ENCODE data around the gene VMO1. TPM values are rescaled to one million over a fixed set of nuclear protein-coding genes. Genes with fewer than 3 reads are reported as not detected.

VMO1 gene
- total RNA-seq, 3 donors from 2014 or later, result 0.33 TPM; not detected in 2

DNA sequence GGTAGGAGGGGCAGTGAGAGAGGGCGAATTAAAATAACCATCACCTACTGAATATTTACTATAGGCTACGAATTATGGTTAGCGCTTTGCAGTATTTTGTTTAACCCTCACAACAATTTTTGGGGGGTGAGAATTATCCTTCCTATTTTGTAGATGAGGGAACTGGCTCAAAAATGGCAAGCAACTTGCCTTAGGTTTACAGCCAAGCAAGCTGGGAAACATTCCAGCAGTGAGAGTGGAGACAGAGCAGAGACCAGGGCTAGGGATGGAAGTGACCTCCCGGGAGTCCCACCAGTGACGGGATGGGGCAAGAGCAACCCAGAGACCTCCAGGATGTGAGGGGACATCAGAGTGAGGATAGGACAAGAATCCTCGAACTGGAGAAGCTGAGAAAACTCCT lies 352 bp upstream of the VMO1 start:
- peaks cover 24% of the 10 kb centered on the region for H3K4me1 Mint-ChIP-seq (ENCODE audit: low read depth)
- H3K36me3 Mint-ChIP-seq (ENCODE audit: insufficient read depth), result no peaks in the 10 kb centered on the region
- H3K4me3 Mint-ChIP-seq, result peak overlapping the region; percentile 54
- ATAC-seq (no peak), DNase-seq (no peak)
- H3K9me3 Mint-ChIP-seq, result no peaks in the 10 kb centered on the region
- H3K27me3 Mint-ChIP-seq (ENCODE audit: low read depth), result peaks cover 57% of the 10 kb centered on the region

- Mint-ChIP-seq H3K4me1 (ENCODE audit: low read depth) (peaks cover 17% of the 10 kb centered on the region), H3K27me3 (ENCODE audit: low read depth) (peaks cover 63% of the 10 kb centered on the region), H3K9me3 (no peaks in the 10 kb centered on the region), H3K4me3 (peak overlapping the region; percentile 41), H3K36me3 (ENCODE audit: insufficient read depth) (no peaks in the 10 kb centered on the region)
- DNase-seq, result no peak
- ATAC-seq, result no peak
Measured at GRCh38 chr17:4785311-4786105, 656 bp downstream of the VMO1 start.

- ATAC-seq (no peak), DNase-seq (no peak)
- H3K27me3 Mint-ChIP-seq (ENCODE audit: low read depth), result peaks cover 70% of the 10 kb centered on the region
- H3K9me3 Mint-ChIP-seq, result no peaks in the 10 kb centered on the region
- no peak overlapping the region for H3K4me3 Mint-ChIP-seq
- H3K4me1 Mint-ChIP-seq (ENCODE audit: low read depth), result peaks cover 14% of the 10 kb centered on the region
- no peaks in the 10 kb centered on the region for H3K36me3 Mint-ChIP-seq (ENCODE audit: insufficient read depth)
Measured at GRCh38 chr17:4782652-4783051, 3.5 kb downstream of the VMO1 start.

- Mint-ChIP-seq H3K36me3 (ENCODE audit: insufficient read depth) (no peaks in the 10 kb centered on the region), H3K4me3 (no peak overlapping the region), H3K4me1 (ENCODE audit: low read depth) (peaks cover 4% of the 10 kb centered on the region), H3K9me3 (no peaks in the 10 kb centered on the region), H3K27me3 (ENCODE audit: low read depth) (peaks cover 51% of the 10 kb centered on the region)
- DNase-seq, result no peak
- no peak for ATAC-seq
Measured at GRCh38 chr17:4780325-4780955, 5.7 kb downstream of the VMO1 start.

DNA sequence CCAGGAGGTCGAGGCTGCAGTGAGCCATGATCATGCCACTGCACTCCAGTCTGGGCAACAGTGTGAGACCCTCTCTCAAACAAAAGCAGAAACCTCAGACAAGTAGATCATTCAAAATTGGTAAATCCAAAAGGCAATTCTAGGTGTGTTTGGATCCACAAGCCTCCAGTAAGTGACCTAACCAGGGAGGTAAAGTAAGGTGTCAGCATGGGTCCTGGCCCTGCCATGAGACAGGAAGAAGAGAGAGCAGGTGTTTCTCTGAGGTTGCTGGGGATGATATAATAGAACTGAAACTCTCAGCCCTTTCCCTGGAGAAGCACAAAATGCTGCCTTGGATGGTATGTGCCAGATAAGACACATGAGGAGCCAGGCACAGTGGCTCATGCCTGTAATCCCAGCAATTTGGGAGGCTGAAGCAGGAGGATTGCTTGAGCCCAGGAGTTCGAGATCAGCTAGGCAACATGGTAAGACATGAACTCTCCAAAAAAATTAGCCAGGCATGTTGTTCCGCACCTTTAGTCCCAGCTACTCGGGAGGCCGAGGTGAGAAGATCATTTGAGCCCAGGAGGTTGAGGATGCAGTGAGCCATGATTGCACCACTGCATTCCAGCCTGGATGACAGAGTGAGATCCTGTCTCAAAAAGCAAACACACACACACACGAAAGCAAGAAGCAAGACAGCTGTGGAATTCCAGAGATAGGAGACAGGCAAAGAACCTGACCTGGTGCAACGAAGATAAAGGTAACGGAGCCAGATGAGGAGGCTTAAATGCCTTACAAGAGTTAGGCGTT lies 8.0 kb downstream of the VMO1 start:
- DNase-seq, result no peak
- ATAC-seq, result no peak
- no peaks in the 10 kb centered on the region for H3K4me1 Mint-ChIP-seq (ENCODE audit: low read depth)
- peaks cover 31% of the 10 kb centered on the region for H3K27me3 Mint-ChIP-seq (ENCODE audit: low read depth)
- no peak overlapping the region for H3K4me3 Mint-ChIP-seq
- H3K36me3 Mint-ChIP-seq (ENCODE audit: insufficient read depth), result no peaks in the 10 kb centered on the region
- H3K9me3 Mint-ChIP-seq, result no peaks in the 10 kb centered on the region

- H3K4me1 Mint-ChIP-seq (ENCODE audit: low read depth), result peaks cover 6% of the 10 kb centered on the region
- H3K4me3 Mint-ChIP-seq, result no peak overlapping the region
- ATAC-seq, result no peak
Measured at GRCh38 chr17:4772235-4772613, 13.9 kb downstream of the VMO1 start.

DNA sequence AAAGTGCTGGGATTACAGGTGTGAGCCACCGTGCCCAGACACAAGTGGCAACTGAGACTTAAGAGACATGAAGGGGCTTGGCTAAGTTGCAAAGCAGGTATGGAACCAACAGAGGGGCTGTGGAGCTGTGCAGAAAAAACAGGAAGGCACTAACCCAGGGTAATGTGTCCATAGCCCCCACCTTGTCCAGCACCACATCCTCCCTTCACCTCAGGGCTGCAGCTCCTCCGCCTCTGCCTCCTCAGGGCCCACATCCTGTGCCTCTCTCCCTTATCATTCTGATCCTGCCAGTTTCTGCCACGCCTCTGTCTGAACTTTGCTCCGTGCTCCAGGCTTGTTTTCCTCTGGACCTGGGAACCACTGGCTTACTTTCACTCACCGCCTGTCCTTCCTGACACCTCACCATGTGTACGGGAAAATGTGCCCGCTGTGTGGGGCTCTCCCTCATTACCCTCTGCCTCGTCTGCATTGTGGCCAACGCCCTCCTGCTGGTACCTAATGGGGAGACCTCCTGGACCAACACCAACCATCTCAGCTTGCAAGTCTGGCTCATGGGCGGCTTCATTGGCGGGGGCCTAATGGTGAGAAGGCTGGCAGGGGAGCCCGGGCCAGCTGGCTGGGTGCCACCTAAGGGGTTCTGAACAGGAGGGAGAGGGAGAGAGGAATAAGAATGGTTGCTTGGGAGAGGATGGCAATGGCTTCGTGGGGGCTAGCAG lies 14.5 kb downstream of the VMO1 start, which contains the start of gene TM4SF5:
Gene TM4SF5, plus strand, starts transcription at position 368 of the 716 bp plus-strand sequence. Its CDS starts 37 bp downstream, at position 405.
- DNase-seq, result no peak
- no peaks in the 10 kb centered on the region for H3K9me3 Mint-ChIP-seq
- H3K4me3 Mint-ChIP-seq, result no peak within 1 kb of the TSS
- H3K36me3 Mint-ChIP-seq (ENCODE audit: insufficient read depth), result no peaks in the 10 kb centered on the region
- peak in 1 of 2 donors; percentile 28 for ATAC-seq
- H3K27me3 Mint-ChIP-seq (ENCODE audit: low read depth), result peaks cover 2% of the 10 kb centered on the region
- H3K4me1 Mint-ChIP-seq (ENCODE audit: low read depth), result peaks cover 6% of the 10 kb centered on the region

More at GRCh38 chr17:4772235-4772613, 13.9 kb downstream of the VMO1 start:
- no peaks in the 10 kb centered on the region for H3K36me3 Mint-ChIP-seq (ENCODE audit: insufficient read depth)
- no peaks in the 10 kb centered on the region for H3K9me3 Mint-ChIP-seq
- DNase-seq, result no peak
- H3K27me3 Mint-ChIP-seq (ENCODE audit: low read depth), result peaks cover 2% of the 10 kb centered on the region

GRCh38 chr17:4769628-4770027 lies 16.5 kb downstream of the VMO1 start:
- peaks cover 2% of the 10 kb centered on the region for H3K27me3 Mint-ChIP-seq (ENCODE audit: low read depth)
- no peak for DNase-seq
- ATAC-seq, result no peak
- no peaks in the 10 kb centered on the region for H3K36me3 Mint-ChIP-seq (ENCODE audit: insufficient read depth)
- no peak overlapping the region for H3K4me3 Mint-ChIP-seq
- peaks cover 6% of the 10 kb centered on the region for H3K4me1 Mint-ChIP-seq (ENCODE audit: low read depth)
- H3K9me3 Mint-ChIP-seq, result no peaks in the 10 kb centered on the region

DNA sequence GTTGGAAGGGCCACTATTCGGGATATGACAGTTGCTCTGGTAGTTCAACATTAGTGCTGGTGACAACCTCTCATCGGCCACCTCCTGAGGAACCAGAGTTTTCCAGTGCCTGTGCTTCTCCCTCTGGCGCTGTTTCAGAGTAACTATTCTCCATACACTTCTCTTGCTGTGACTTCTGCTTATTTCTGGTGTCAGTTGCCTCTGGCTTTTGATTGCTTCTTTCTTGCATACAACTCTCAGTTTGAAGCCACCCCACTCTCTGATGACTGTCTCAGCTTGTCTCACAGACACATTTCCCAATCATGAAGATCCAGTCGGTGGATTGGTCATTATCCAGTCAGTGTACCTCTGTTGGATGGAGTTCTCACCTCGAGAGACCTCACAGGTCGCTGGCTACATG lies 17.9 kb downstream of the VMO1 start:
- DNase-seq (no peak), ATAC-seq (no peak)
- Mint-ChIP-seq H3K4me1 (ENCODE audit: low read depth) (peaks cover 6% of the 10 kb centered on the region), H3K36me3 (ENCODE audit: insufficient read depth) (no peaks in the 10 kb centered on the region), H3K9me3 (no peaks in the 10 kb centered on the region), H3K27me3 (ENCODE audit: low read depth) (peaks cover 2% of the 10 kb centered on the region), H3K4me3 (no peak overlapping the region)

- H3K27me3 Mint-ChIP-seq (ENCODE audit: low read depth), result peaks cover 4% of the 10 kb centered on the region
- no peak for ATAC-seq
- no peak overlapping the region for H3K4me3 Mint-ChIP-seq
- no peak for DNase-seq
- H3K4me1 Mint-ChIP-seq (ENCODE audit: low read depth), result peaks cover 5% of the 10 kb centered on the region
- no peaks in the 10 kb centered on the region for H3K9me3 Mint-ChIP-seq
- no peaks in the 10 kb centered on the region for H3K36me3 Mint-ChIP-seq (ENCODE audit: insufficient read depth)
Measured at GRCh38 chr17:4766723-4767122, 19.4 kb downstream of the VMO1 start.

- Mint-ChIP-seq H3K4me1 (ENCODE audit: low read depth) (no peaks in the 10 kb centered on the region), H3K9me3 (no peaks in the 10 kb centered on the region), H3K27me3 (ENCODE audit: low read depth) (peaks cover 4% of the 10 kb centered on the region), H3K36me3 (ENCODE audit: insufficient read depth) (no peaks in the 10 kb centered on the region), H3K4me3 (no peak overlapping the region)
- DNase-seq, result no peak
- ATAC-seq, result no peak
Measured at GRCh38 chr17:4766201-4766600, 20.0 kb downstream of the VMO1 start.

GRCh38 chr17:4764595-4764994 lies 21.6 kb downstream of the VMO1 start:
- no peaks in the 10 kb centered on the region for H3K4me1 Mint-ChIP-seq (ENCODE audit: low read depth)
- H3K9me3 Mint-ChIP-seq, result no peaks in the 10 kb centered on the region
- DNase-seq (no peak), ATAC-seq (no peak)
- no peak overlapping the region for H3K4me3 Mint-ChIP-seq
- H3K27me3 Mint-ChIP-seq (ENCODE audit: low read depth), result peaks cover 4% of the 10 kb centered on the region
- no peaks in the 10 kb centered on the region for H3K36me3 Mint-ChIP-seq (ENCODE audit: insufficient read depth)

DNA sequence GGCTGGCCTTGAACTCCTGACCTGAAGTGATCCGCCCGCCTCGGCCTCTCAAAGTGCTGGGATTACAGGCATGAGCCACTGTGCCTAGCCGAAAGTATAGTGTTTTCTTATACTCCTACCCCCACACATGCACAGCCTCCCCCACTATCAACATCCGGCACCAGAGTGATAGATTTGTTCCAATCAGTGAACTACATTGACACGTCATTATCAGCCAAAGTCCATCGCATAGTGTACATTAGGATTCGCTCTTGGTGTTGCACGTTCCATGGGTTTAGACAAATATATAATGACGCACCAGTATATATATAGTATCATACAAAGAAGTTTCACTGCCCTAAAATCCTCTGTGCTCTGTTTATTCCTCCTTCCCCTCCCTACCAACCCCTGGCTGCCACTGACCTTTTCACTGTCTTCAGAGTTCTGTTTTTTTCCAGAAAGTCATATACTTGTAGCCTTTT lies 26.4 kb downstream of the VMO1 start:
- Mint-ChIP-seq H3K36me3 (ENCODE audit: insufficient read depth) (no peaks in the 10 kb centered on the region), H3K4me1 (ENCODE audit: low read depth) (no peaks in the 10 kb centered on the region), H3K9me3 (no peaks in the 10 kb centered on the region), H3K4me3 (no peak overlapping the region), H3K27me3 (ENCODE audit: low read depth) (peaks cover 7% of the 10 kb centered on the region)
- DNase-seq, result no peak
- ATAC-seq, result no peak

GRCh38 chr17:4753392-4753791 lies 32.8 kb downstream of the VMO1 start:
- H3K4me1 Mint-ChIP-seq (ENCODE audit: low read depth), result peaks cover 3% of the 10 kb centered on the region
- H3K9me3 Mint-ChIP-seq, result no peaks in the 10 kb centered on the region
- H3K4me3 Mint-ChIP-seq, result no peak overlapping the region
- DNase-seq, result no peak
- H3K36me3 Mint-ChIP-seq (ENCODE audit: insufficient read depth), result no peaks in the 10 kb centered on the region
- H3K27me3 Mint-ChIP-seq (ENCODE audit: low read depth), result peaks cover 27% of the 10 kb centered on the region
- ATAC-seq, result no peak
